Chondrocyte (in vitro differentiated cells): ENCODE data around the gene TBC1D4. TPM values are rescaled to one million over a fixed set of nuclear protein-coding genes. Genes with fewer than 3 reads are reported as not detected.
A peak's percentile ranks its signal among the peaks of the same experiment; 100 is the strongest.

Experiments used
- DNase-seq: peaks from one replicate; pipeline ENCODE4 v3.0.0; 2021; ENCODE audit warnings: mixed read lengths, low spot score
- H3K27ac Mint-ChIP-seq: one replicate; pipeline ENCODE4 v1.8.0; 2021; ENCODE audit warnings: mild to moderate bottlenecking, moderate library complexity, mixed read lengths; ENCODE audit not compliant: unreplicated experiment
- H3K27me3 Mint-ChIP-seq: 2 replicates; pipeline ENCODE4 v1.8.0; 2021; ENCODE audit warnings: low read depth, mixed read lengths
- H3K36me3 Mint-ChIP-seq: 2 replicates; pipeline ENCODE4 v1.8.0; 2021; ENCODE audit warnings: low read depth, mixed read lengths
- H3K4me1 Mint-ChIP-seq: 2 replicates; pipeline ENCODE4 v1.8.0; 2021; ENCODE audit warnings: low read depth, mild to moderate bottlenecking, mixed read lengths
- H3K4me3 Mint-ChIP-seq: one replicate; pipeline ENCODE4 v1.8.0; 2021; ENCODE audit warnings: mild to moderate bottlenecking, moderate library complexity, mixed read lengths; ENCODE audit not compliant: unreplicated experiment
- H3K9me3 Mint-ChIP-seq: 2 replicates; pipeline ENCODE4 v1.8.0; 2021; ENCODE audit warnings: low read depth, mixed read lengths
- total RNA-seq: library from RNA; stranded (reverse); gene quantifications from 3 replicates; pipeline ENCODE4 v1.2.1, GENCODE V29; 2021
- TF ChIP-seq, protein P1 (sequence below): fragments of 200-600 bp; sonication (generic); IDR thresholded peaks from 2 replicates; pipeline ENCODE4 v1.5.0; 2021; ENCODE audit warnings: antibody characterized with exemption, mild to moderate bottlenecking, moderate library complexity

TBC1D4 gene
- total RNA-seq, 1 donor from 2014 or later = 5.7 TPM

GRCh38 chr13:75305059-75305458, 176.9 kb downstream of the TBC1D4 start:
- H3K4me1 Mint-ChIP-seq = peaks cover 20% of the 10 kb centered on the region
- H3K4me3 Mint-ChIP-seq = no peak overlapping the region
- no peak overlapping the region for H3K27ac Mint-ChIP-seq
- TF ChIP-seq, protein P1, sequence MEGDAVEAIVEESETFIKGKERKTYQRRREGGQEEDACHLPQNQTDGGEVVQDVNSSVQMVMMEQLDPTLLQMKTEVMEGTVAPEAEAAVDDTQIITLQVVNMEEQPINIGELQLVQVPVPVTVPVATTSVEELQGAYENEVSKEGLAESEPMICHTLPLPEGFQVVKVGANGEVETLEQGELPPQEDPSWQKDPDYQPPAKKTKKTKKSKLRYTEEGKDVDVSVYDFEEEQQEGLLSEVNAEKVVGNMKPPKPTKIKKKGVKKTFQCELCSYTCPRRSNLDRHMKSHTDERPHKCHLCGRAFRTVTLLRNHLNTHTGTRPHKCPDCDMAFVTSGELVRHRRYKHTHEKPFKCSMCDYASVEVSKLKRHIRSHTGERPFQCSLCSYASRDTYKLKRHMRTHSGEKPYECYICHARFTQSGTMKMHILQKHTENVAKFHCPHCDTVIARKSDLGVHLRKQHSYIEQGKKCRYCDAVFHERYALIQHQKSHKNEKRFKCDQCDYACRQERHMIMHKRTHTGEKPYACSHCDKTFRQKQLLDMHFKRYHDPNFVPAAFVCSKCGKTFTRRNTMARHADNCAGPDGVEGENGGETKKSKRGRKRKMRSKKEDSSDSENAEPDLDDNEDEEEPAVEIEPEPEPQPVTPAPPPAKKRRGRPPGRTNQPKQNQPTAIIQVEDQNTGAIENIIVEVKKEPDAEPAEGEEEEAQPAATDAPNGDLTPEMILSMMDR = no peak
- H3K36me3 Mint-ChIP-seq = peaks cover 1% of the 10 kb centered on the region
- H3K9me3 Mint-ChIP-seq = no peaks in the 10 kb centered on the region
- no peak for DNase-seq
- no peaks in the 10 kb centered on the region for H3K27me3 Mint-ChIP-seq

GRCh38 chr13:75303263-75303662, 178.7 kb downstream of the TBC1D4 start:
- TF ChIP-seq, protein P1 = no peak
- Mint-ChIP-seq H3K9me3 (no peaks in the 10 kb centered on the region), H3K27ac (no peak overlapping the region), H3K4me1 (peaks cover 25% of the 10 kb centered on the region), H3K27me3 (no peaks in the 10 kb centered on the region), H3K4me3 (no peak overlapping the region), H3K36me3 (no peaks in the 10 kb centered on the region)
- no peak for DNase-seq

DNA sequence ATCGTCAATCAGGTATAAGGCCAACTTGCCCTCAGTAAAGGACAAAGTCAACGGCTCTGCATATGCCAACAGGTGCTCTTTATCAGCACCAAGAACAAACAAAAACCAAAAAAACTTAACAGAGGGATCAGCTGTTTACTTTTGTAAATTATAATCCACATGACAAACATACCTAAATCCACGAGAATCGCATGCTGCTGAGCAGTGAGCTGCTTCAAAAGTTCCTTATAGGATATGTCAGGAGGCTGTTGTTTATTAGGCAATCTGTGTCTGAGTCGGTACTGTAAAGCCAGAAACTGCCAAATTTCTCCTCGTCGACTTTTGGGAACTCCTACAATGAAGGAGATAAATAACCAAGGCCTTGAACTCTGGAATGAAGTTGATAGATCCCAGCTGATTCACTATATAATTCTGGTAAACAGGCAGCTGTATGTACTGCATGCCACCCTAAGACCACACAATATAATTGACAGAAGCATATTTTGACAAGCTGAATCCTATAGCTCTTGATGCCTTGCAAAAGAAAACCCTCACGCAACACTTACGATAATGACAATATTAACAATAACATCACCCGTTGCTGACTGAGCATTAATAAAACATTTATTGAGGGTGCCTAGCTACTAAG, 179.8 kb downstream of the TBC1D4 start:
- Mint-ChIP-seq H3K9me3 (no peaks in the 10 kb centered on the region), H3K4me3 (no peak overlapping the region), H3K36me3 (no peaks in the 10 kb centered on the region), H3K27ac (no peak overlapping the region), H3K27me3 (no peaks in the 10 kb centered on the region), H3K4me1 (peaks cover 21% of the 10 kb centered on the region)
- TF ChIP-seq, protein P1 = no peak
- no peak for DNase-seq

GRCh38 chr13:75299913-75300862, 181.8 kb downstream of the TBC1D4 start:
- Mint-ChIP-seq H3K36me3 (no peaks in the 10 kb centered on the region), H3K27me3 (no peaks in the 10 kb centered on the region), H3K4me3 (no peak overlapping the region), H3K4me1 (peaks cover 20% of the 10 kb centered on the region), H3K27ac (peak overlapping the region; percentile 20), H3K9me3 (no peaks in the 10 kb centered on the region)
- DNase-seq = no peak
- TF ChIP-seq, protein P1 = no peak

- Mint-ChIP-seq H3K27me3 (no peaks in the 10 kb centered on the region), H3K36me3 (no peaks in the 10 kb centered on the region), H3K4me1 (peaks cover 12% of the 10 kb centered on the region), H3K9me3 (no peaks in the 10 kb centered on the region), H3K4me3 (no peak overlapping the region), H3K27ac (no peak overlapping the region)
- no peak for DNase-seq
- TF ChIP-seq, protein P1 = no peak
Observed at GRCh38 chr13:75299246-75299645, 182.7 kb downstream of the TBC1D4 start.
